Measurements from ENCODE around the gene DNAH3.

- no peak for TF ChIP-seq CTCF (IDR thresholded peaks at IDR 0.05)
- TF ChIP-seq POLR2A (IDR thresholded peaks at IDR 0.05) = no peak
These were observed 112.9 kb downstream of the DNAH3 start for GRCh38 chr16:21037736-21038135.
